Left ventricle myocardium inferior (tissue), 1 donor: ENCODE data around the gene GUCY1A2. TPM values are rescaled to one million over a fixed set of nuclear protein-coding genes. Genes with fewer than 3 reads are reported as not detected.

ENCODE experiments used
- DNase-seq: peaks from one replicate; pipeline ENCODE4 v3.0.0-alpha.2; 2020
- H3K27ac ChIP-seq: fragments of 200-600 bp; replicated peaks from 2 replicates; pipeline ENCODE4 v1.8.0; 2021
- H3K27me3 ChIP-seq: fragments of 200-600 bp; 2 replicates; pipeline ENCODE4 v1.8.0; 2021; ENCODE audit warnings: low read depth
- H3K36me3 ChIP-seq: fragments of 200-600 bp; 2 replicates; pipeline ENCODE4 v1.8.0; 2021
- H3K4me1 ChIP-seq: fragments of 200-600 bp; 2 replicates; pipeline ENCODE4 v1.8.0; 2021
- H3K4me3 ChIP-seq: fragments of 200-600 bp; 2 replicates; pipeline ENCODE4 v1.8.0; 2021; ENCODE audit warnings: mild to moderate bottlenecking, moderate library complexity
- H3K9me3 ChIP-seq: fragments of 200-600 bp; replicated peaks from 2 replicates; pipeline ENCODE4 v1.8.0; 2021
- CTCF ChIP-seq: fragments of 200-600 bp; IDR thresholded peaks from 2 replicates; pipeline ENCODE4 v1.8.0; 2021; ENCODE audit warnings: antibody characterized with exemption, mild to moderate bottlenecking, borderline replicate concordance
- intact Hi-C: fragments of 100-400 bp; cut with micrococcal nuclease; formaldehyde crosslinking; loops from one replicate; pipeline ENCODE4 v1.11.0; 2022
- total RNA-seq: library from RNA; stranded (reverse); fragmentation: NEBNext Ultra II Directional; extraction: Animal tissue kit (Norgen Biotek cat#: 25700); gene quantifications from one replicate; pipeline ENCODE4 v1.2.1, GENCODE V29; 2021
- donor health status: DM: no; HTN: yes; CAD: no; lungs with severe emphysema.

Gene GUCY1A2
- total RNA-seq, 1 donor from 2014 or later, result 10.2 TPM

DNA sequence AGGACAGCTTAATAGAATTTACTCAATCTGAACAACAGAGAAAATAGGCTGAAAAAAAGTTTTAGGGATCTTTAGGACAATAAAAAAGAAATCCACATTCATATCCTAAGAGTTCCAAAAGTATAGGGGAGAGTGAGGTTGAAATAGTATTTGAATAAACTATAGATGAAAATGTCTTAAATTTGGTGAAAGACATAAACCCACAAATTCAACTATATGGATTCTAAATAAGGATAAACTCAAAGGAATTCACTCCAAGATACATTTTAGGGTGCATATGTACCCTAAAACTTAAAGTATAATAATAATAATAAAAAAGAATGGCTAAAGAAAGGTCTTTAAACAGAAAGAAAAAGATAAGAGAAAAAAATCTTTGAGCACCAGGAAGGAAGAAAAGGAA is 203.1 kb downstream of the GUCY1A2 start:
- no peak overlapping the region for H3K4me3 ChIP-seq
- H3K4me1 ChIP-seq, result no peaks in the 10 kb centered on the region
- DNase-seq, result no peak
- H3K27ac ChIP-seq, result no peak overlapping the region
- intact Hi-C loops, result no loop called here
- no peaks in the 10 kb centered on the region for H3K27me3 ChIP-seq
- TF ChIP-seq CTCF, result no peak
- no peaks in the 10 kb centered on the region for H3K36me3 ChIP-seq
- H3K9me3 ChIP-seq, result no peaks in the 10 kb centered on the region

DNA sequence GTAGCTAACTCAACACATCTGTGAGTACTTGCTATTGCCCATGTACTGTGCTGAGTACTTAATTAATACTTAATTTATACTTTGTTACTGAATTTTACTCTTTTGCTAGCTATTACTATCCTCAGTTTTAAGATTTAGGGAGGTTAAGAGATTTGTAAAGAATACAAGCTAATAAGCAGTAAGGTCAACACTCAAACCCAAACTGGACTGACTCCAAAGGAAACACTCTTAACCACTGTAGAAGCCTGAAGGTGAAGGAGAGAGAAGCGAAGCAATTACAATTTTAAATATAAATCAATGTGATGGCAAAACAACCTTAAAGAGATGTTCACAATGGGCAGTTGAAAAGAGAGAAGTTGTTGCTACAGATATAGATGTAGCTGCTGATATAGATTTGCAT is 204.5 kb downstream of the GUCY1A2 start:
- no peaks in the 10 kb centered on the region for H3K4me1 ChIP-seq
- no peaks in the 10 kb centered on the region for H3K27me3 ChIP-seq
- no peak for TF ChIP-seq CTCF

GRCh38 chr11:106794058-106794457 is 224.2 kb downstream of the GUCY1A2 start:
- no peak overlapping the region for H3K4me3 ChIP-seq
- no peak overlapping the region for H3K27ac ChIP-seq
- intact Hi-C loops, result no loop called here
- H3K27me3 ChIP-seq, result no peaks in the 10 kb centered on the region
- TF ChIP-seq CTCF, result no peak
- H3K9me3 ChIP-seq, result peaks cover 17% of the 10 kb centered on the region
- H3K36me3 ChIP-seq, result no peaks in the 10 kb centered on the region
- no peak for DNase-seq
- H3K4me1 ChIP-seq, result no peaks in the 10 kb centered on the region

More for the DNA sequence above, 204.5 kb downstream of the GUCY1A2 start:
- intact Hi-C loops, result no loop called here
- Histone ChIP-seq H3K9me3 (no peaks in the 10 kb centered on the region), H3K36me3 (no peaks in the 10 kb centered on the region), H3K27ac (no peak overlapping the region), H3K4me3 (no peak overlapping the region)
- no peak for DNase-seq

DNA sequence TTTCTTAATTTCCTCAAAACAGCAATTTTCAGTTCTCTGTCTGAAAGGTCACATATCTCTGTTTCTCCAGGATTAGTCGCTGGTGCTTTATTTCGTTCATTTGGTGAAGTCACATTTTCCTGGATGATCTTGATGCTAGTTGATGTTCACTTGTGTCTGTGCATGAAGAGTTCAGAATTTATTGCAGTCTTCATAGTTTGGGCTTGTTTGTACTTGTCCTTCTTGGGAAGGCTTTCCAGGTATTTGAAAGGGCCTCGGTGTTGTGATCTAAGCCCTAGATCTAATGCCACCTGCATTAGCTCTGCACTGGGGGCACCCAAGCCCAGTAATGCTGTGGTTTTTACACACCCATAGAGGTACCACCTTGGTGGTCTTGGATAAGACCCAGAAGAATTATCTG is 228.9 kb downstream of the GUCY1A2 start:
- no peaks in the 10 kb centered on the region for H3K36me3 ChIP-seq
- no peak for TF ChIP-seq CTCF
- no peak overlapping the region for H3K4me3 ChIP-seq
- H3K4me1 ChIP-seq, result peaks cover 17% of the 10 kb centered on the region
- no peaks in the 10 kb centered on the region for H3K27me3 ChIP-seq
- H3K9me3 ChIP-seq, result peaks cover 16% of the 10 kb centered on the region
- no peak overlapping the region for H3K27ac ChIP-seq
- intact Hi-C loops, result no loop called here
- DNase-seq, result no peak

GRCh38 chr11:106787454-106787853 is 230.8 kb downstream of the GUCY1A2 start:
- no peak for TF ChIP-seq CTCF
- Histone ChIP-seq H3K4me1 (peaks cover 17% of the 10 kb centered on the region), H3K27me3 (no peaks in the 10 kb centered on the region), H3K4me3 (no peak overlapping the region), H3K27ac (no peak overlapping the region), H3K36me3 (no peaks in the 10 kb centered on the region), H3K9me3 (peaks cover 16% of the 10 kb centered on the region)
- intact Hi-C loops, result no loop called here
- no peak for DNase-seq
